ACHN (cell line): ENCODE measurements around the gene IQCE.

Experiments used
- DNase-seq: peaks from one replicate; pipeline ENCODE4 v3.0.0-alpha.2; 2015
- in situ Hi-C: cut with HindIII; loops from 2 replicates; pipeline ENCODE4 v1.10.0; 2017; ENCODE audit warnings: low sequenced_read_pairs, low pct_ligation_motif_present, low pct_unique_long_range_greater_than_20kb

Gene IQCE

GRCh38 chr7:2661602-2662272 is 103.0 kb downstream of the IQCE start:
- in situ Hi-C loops, result no loop called here
- no peak for DNase-seq

GRCh38 chr7:2662273-2663120 is 103.7 kb downstream of the IQCE start:
- in situ Hi-C loops, result no loop called here

GRCh38 chr7:2663121-2663886 is 104.5 kb downstream of the IQCE start:
- in situ Hi-C loops, result no loop called here
- DNase-seq, result no peak

More at GRCh38 chr7:2662273-2663120, 103.7 kb downstream of the IQCE start:
- no peak for DNase-seq

GRCh38 chr7:2663960-2664359 is 105.2 kb downstream of the IQCE start:
- in situ Hi-C loops, result no loop called here

More at GRCh38 chr7:2663960-2664359, 105.2 kb downstream of the IQCE start:
- no peak for DNase-seq
